Measurements from ENCODE around the gene ARMC10. TPM values are rescaled to one million over a fixed set of nuclear protein-coding genes. Genes with fewer than 3 reads are reported as not detected.

ARMC10 gene
- total RNA-seq, 1 donor from 2014 or later = 27.5 TPM

GRCh38 chr7:103129702-103130549 is 55.0 kb downstream of the ARMC10 start:
- no peak overlapping the region for H3K27ac Mint-ChIP-seq (ENCODE audit: unreplicated experiment)
- peaks cover 8% of the 10 kb centered on the region for H4K20me1 ChIP-seq (ENCODE audit: insufficient read depth, low read length)
- H3K4me3 Mint-ChIP-seq (ENCODE audit: unreplicated experiment) = no peak overlapping the region
- H3K27me3 Mint-ChIP-seq (ENCODE audit: low read depth, unreplicated experiment) = no peaks in the 10 kb centered on the region
- no peaks in the 10 kb centered on the region for H3K4me1 Mint-ChIP-seq (ENCODE audit: low read depth, unreplicated experiment)
- peaks cover 9% of the 10 kb centered on the region for H3K36me3 ChIP-seq (ENCODE audit: insufficient read depth, low read length)
- DNase-seq (ENCODE audit: low read depth) (no peak), FAIRE-seq (no peak)
- no peaks in the 10 kb centered on the region for H3K36me3 Mint-ChIP-seq (ENCODE audit: low read depth, unreplicated experiment)
- no peak overlapping the region for H3K9ac ChIP-seq (ENCODE audit: low read length)
- H3K27me3 ChIP-seq (ENCODE audit: insufficient read depth, low read length) = no peaks in the 10 kb centered on the region
- H3K4me1 ChIP-seq (ENCODE audit: insufficient read depth, low read length) = no peaks in the 10 kb centered on the region
- H3K4me3 ChIP-seq (ENCODE audit: insufficient read depth, low read depth, low read length) = no peak overlapping the region
- no peak overlapping the region for H2AFZ ChIP-seq (ENCODE audit: low read depth, low read length)
- no peak overlapping the region for H3K4me2 ChIP-seq (ENCODE audit: low read length)
- no peak overlapping the region for H3K27ac ChIP-seq (ENCODE audit: low read depth, low read length)
- H3K9me3 Mint-ChIP-seq (ENCODE audit: unreplicated experiment) = no peaks in the 10 kb centered on the region
- peaks cover 6% of the 10 kb centered on the region for H3K79me2 ChIP-seq (ENCODE audit: insufficient read depth, low read length)
- H3K9me3 ChIP-seq (ENCODE audit: insufficient read depth, low read depth, low read length) = no peaks in the 10 kb centered on the region
- TF ChIP-seq EZH2 (IDR thresholded peaks at IDR 0.05; ENCODE audit: insufficient read depth, low read length) (no peak), CTCF (IDR thresholded peaks at IDR 0.05; ENCODE audit: insufficient read depth, low read depth, low read length) (no peak)

GRCh38 chr7:103130901-103131624 is 56.1 kb downstream of the ARMC10 start:
- Histone ChIP-seq H3K4me2 (ENCODE audit: low read length) (no peak overlapping the region), H3K79me2 (ENCODE audit: insufficient read depth, low read length) (peaks cover 6% of the 10 kb centered on the region), H2AFZ (ENCODE audit: low read depth, low read length) (no peak overlapping the region), H3K4me3 (ENCODE audit: insufficient read depth, low read depth, low read length) (no peak overlapping the region), H3K9me3 (ENCODE audit: insufficient read depth, low read depth, low read length) (no peaks in the 10 kb centered on the region), H3K27ac (ENCODE audit: low read depth, low read length) (no peak overlapping the region), H3K36me3 (ENCODE audit: insufficient read depth, low read length) (peaks cover 9% of the 10 kb centered on the region), H3K4me1 (ENCODE audit: insufficient read depth, low read length) (no peaks in the 10 kb centered on the region), H4K20me1 (ENCODE audit: insufficient read depth, low read length) (peaks cover 8% of the 10 kb centered on the region), H3K27me3 (ENCODE audit: insufficient read depth, low read length) (no peaks in the 10 kb centered on the region), H3K9ac (ENCODE audit: low read length) (no peak overlapping the region)
- no peak for DNase-seq (ENCODE audit: low read depth)
- H3K4me1 Mint-ChIP-seq (ENCODE audit: low read depth, unreplicated experiment) = peaks cover 5% of the 10 kb centered on the region
- H3K4me3 Mint-ChIP-seq (ENCODE audit: unreplicated experiment) = no peak overlapping the region
- no peaks in the 10 kb centered on the region for H3K27me3 Mint-ChIP-seq (ENCODE audit: low read depth, unreplicated experiment)
- no peak overlapping the region for H3K27ac Mint-ChIP-seq (ENCODE audit: unreplicated experiment)
- no peaks in the 10 kb centered on the region for H3K36me3 Mint-ChIP-seq (ENCODE audit: low read depth, unreplicated experiment)
- no peaks in the 10 kb centered on the region for H3K9me3 Mint-ChIP-seq (ENCODE audit: unreplicated experiment)
- FAIRE-seq = no peak
- no peak for TF ChIP-seq EZH2 (IDR thresholded peaks at IDR 0.05; ENCODE audit: insufficient read depth, low read length)
- TF ChIP-seq CTCF (IDR thresholded peaks at IDR 0.05; ENCODE audit: insufficient read depth, low read depth, low read length) = no peak

Measured in astrocyte (in vitro differentiated cells and primary cell).